Small intestine (tissue), 7 donors: ENCODE results near the gene PLEKHG5. TPM values are rescaled to one million over a fixed set of nuclear protein-coding genes. Genes with fewer than 3 reads are reported as not detected.

Experiments
- DNase-seq, 2 donors: peaks; one replicate each; pipeline versions ENCODE4 v3.0.0 to v3.0.0-alpha.2; 2013
- FAIRE-seq: peaks from 2 replicates; lab custom pipeline; 2012; peaks lifted over from hg19 to GRCh38; lab: Jason Lieb, UNC
- H3K27ac ChIP-seq, 3 donors: one replicate each; pipeline ENCODE4 v1.5.1; 2013; ENCODE audit warnings: low read length in 2 of 3, mild to moderate bottlenecking in 2 of 3, control low read depth in 1 of 3, inconsistent platforms in 1 of 3, low read depth in 1 of 3, moderate library complexity in 1 of 3
- H3K27me3 ChIP-seq, 3 donors: one replicate each; pipeline ENCODE4 v1.6.1; 2013; ENCODE audit warnings: low read length in 3 of 3, inconsistent platforms in 1 of 3; ENCODE audit not compliant: control insufficient read depth in 3 of 3, insufficient read depth in 3 of 3
- H3K36me3 ChIP-seq, 3 donors: one replicate each; pipeline ENCODE4 v1.6.1; 2013; ENCODE audit warnings: low read length in 3 of 3, inconsistent platforms in 1 of 3, low read depth in 1 of 3, mild to moderate bottlenecking in 1 of 3, moderate library complexity in 1 of 3; ENCODE audit not compliant: control insufficient read depth in 3 of 3, insufficient read depth in 2 of 3
- H3K4me1 ChIP-seq, 3 donors: one replicate each; pipeline ENCODE4 v1.6.1; 2013; ENCODE audit warnings: low read length in 2 of 3, inconsistent platforms in 1 of 3, low read depth in 1 of 3, mild to moderate bottlenecking in 1 of 3, moderate library complexity in 1 of 3; ENCODE audit not compliant: control insufficient read depth in 3 of 3, insufficient read depth in 2 of 3
- H3K4me3 ChIP-seq, 3 donors: one replicate each; pipeline ENCODE4 v1.5.1; 2013; ENCODE audit warnings: low read length in 3 of 3, control low read depth in 1 of 3, inconsistent platforms in 1 of 3, low read depth in 1 of 3, mild to moderate bottlenecking in 1 of 3, moderate library complexity in 1 of 3
- H3K9me3 ChIP-seq, 2 donors: one replicate each; pipeline ENCODE4 v1.6.1; 2013; ENCODE audit warnings: low read depth in 1 of 2, low read length in 1 of 2; ENCODE audit not compliant: control insufficient read depth in 2 of 2, insufficient read depth in 1 of 2
- WGBS, 3 donors: extraction: QIAGEN DNeasy Blood & Tissue Kit; methylation state at CpG; one replicate each; pipeline ENCODE4 v1.1.7; 2013; 5-methylcytosine and 5-hydroxymethylcytosine counted together
- polyA plus RNA-seq, 4 donors: library from polyadenylated mRNA; stranded (reverse) in 3 of 4; unstranded in 1 of 4; fragments of 200-250 nt in 3 of 4; fragments of 120-200 nt in 1 of 4; gene quantifications; one replicate each; pipeline versions ENCODE4 v1.2.1 to v1.2.3, GENCODE V29; 2013
- donor health status: healthy with polysubstance abuse.
- donor health status: control.
- donor health status: control.
- donor health status: Bipolar disorder and iron deficiency.
- donor health status: healthy.

PLEKHG5 gene
- polyA plus RNA-seq, 4 donors, result 2.4 to 13.5 (median 7.1) TPM

DNA sequence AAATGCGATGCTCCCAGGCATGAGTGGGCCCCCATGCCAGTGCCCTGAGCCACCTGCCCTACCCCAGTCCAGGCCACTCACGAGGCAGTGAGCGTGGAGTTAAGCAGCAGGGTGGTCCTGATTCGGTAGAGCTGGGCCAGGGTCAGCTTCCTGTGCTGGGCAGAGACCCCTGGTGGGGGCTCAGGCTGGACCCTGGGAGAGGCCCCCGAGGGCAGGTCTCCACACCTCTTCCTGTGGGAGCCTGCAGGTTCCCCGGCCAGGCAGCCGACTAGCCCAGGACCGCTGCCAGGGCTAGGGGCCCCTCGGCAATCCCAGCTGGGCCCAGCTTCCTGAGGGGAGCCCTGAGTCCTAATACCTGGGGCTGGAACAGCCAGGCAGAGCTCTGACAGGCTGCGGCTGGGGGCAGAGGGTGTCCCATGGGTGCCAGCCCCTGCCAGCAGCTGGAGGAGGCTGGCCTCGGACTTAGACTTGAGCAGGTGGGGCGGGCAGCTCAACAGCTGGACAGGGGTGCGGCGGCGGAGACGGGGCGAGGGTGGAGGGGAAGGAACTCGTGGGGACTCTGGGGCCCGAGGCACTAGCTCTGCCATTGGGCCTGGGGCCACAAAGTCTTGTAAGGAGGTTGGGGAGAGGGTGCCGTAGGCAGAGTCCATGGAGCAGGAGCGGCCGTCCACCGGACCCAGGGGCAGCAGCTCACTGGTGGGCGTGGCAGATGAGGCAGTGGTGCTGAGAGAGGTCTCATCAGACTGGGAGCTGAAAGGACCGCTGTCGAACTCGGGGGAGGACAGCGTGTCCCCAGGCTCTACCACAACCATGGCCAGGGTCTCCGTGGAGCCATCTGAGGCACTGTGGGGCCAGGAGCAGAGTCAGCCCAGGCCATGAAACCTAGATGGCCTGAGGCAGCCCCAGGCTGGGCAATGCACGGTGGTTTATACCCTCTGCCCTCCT, 23.5 kb downstream of the PLEKHG5 start:
- no peaks in the 10 kb centered on the region for H3K9me3 ChIP-seq
- FAIRE-seq (no peak), DNase-seq (no peak)
- WGBS, 3 donors, result 89 to 93% (median 92%) methylated on average over 26 to 30 of the region's 30 CpGs
- peaks cover 0 to 69% (median 1%) of the 10 kb centered on the region in 3 donors for H3K4me1 ChIP-seq
- H3K36me3 ChIP-seq, result peaks cover 0 to 78% (median 0%) of the 10 kb centered on the region in 3 donors
- no peak overlapping the region for H3K4me3 ChIP-seq
- H3K27me3 ChIP-seq, result peaks cover 0 to 2% (median 0%) of the 10 kb centered on the region in 3 donors
- H3K27ac ChIP-seq, result no peak overlapping the region

DNA sequence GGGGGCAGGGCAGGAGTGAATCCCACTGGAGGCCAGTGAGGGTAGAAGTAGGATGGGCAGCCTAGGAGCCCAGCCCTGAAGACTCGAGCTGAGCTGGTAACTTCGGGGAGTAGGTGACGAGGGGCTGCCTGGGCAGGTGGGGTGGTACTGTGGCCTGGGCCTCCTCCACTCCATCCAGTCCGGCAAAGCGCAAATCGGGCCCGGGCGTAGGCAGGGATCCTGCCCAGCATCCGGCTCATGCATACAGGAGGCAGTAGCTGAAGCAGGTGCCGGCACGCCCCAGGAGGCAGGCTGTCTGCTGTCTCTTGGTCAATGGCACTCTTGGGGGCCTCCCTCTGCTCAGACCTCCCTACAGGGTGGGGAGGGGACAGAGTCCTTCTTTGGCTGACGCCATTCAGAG, 24.2 kb downstream of the PLEKHG5 start:
- Histone ChIP-seq H3K27ac (no peak overlapping the region), H3K36me3 (peaks cover 0 to 78% (median 2%) of the 10 kb centered on the region in 3 donors), H3K9me3 (no peaks in the 10 kb centered on the region), H3K4me1 (peaks cover 0 to 61% (median 0%) of the 10 kb centered on the region in 3 donors), H3K27me3 (peaks cover 0 to 2% (median 0%) of the 10 kb centered on the region in 3 donors), H3K4me3 (no peak overlapping the region)
- FAIRE-seq (no peak), DNase-seq (no peak)
- WGBS, 3 donors, result 91 to 93% (median 92%) methylated on average over 10 to 12 of the region's 12 CpGs

DNA sequence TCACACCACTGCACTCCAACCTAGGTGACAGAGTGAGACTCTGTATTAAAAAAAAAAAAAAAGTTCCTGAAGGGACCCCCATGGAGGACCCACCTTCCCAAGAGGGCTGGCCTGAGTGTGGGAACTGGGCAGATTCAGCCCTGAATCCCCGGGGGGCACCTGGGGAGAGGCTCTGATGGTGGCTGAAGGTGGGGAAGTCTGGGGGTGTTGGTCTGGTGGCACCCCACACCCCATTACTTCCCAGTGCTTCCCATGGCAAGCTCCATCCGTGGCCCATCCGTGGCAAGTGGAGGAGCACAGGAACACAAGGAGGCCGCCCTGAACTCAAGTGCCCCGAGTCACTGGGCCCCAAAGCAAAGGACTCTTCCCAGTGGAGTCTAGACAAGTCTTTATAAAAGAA, 24.7 kb downstream of the PLEKHG5 start:
- Histone ChIP-seq H3K9me3 (no peaks in the 10 kb centered on the region), H3K4me3 (no peak overlapping the region), H3K27me3 (peaks cover 0 to 2% (median 0%) of the 10 kb centered on the region in 3 donors), H3K4me1 (peaks cover 0 to 56% (median 0%) of the 10 kb centered on the region in 3 donors), H3K36me3 (peaks cover 0 to 80% (median 6%) of the 10 kb centered on the region in 3 donors), H3K27ac (no peak overlapping the region)
- WGBS, 3 donors, result 93 to 94% (median 93%) methylated on average over 5 of the region's 5 CpGs
- FAIRE-seq, result no peak
- DNase-seq, result no peak

DNA sequence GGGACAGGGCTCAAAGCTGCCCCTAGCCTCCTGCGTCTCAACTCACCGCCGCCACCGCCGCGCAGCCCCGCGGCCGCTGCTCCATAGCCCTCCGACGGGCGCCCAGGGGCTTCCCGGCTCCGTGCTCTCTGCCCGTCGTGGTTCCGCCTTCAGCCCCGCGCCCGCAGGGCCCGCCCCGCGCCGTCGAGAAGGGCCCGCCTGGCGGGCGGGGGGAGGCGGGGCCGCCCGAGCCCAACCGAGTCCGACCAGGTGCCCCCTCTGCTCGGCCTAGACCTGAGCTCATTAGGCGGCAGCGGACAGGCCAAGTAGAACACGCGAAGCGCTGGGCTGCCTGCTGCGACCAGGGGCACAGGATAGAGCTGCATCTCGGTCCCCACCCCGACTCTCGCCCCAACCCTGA, 25.4 kb downstream of the PLEKHG5 start, which contains the start of gene TNFRSF25:
Gene TNFRSF25, minus strand, starts transcription at position 151 of the 400 bp plus-strand sequence. Its CDS starts 66 bp downstream, at position 85.
- 18 to 42% (median 24%) methylated on average over 29 to 43 of the region's 43 CpGs for WGBS, 3 donors
- H3K27ac ChIP-seq, result peak within 1 kb of the TSS; percentile 9 to 71 (median 60)

GRCh38 chr1:6465461-6466005, 25.9 kb downstream of the PLEKHG5 start:
- H3K27me3 ChIP-seq, result peaks cover 0 to 2% (median 0%) of the 10 kb centered on the region in 3 donors
- 32 to 48% (median 38%) methylated on average over 16 to 21 of the region's 21 CpGs for WGBS, 3 donors
- DNase-seq (no peak), FAIRE-seq (no peak)
- H3K9me3 ChIP-seq, result no peaks in the 10 kb centered on the region
- peak overlapping the region; percentile 30 to 49 (median 49) for H3K4me3 ChIP-seq
- peaks cover 0 to 89% (median 6%) of the 10 kb centered on the region in 3 donors for H3K36me3 ChIP-seq
- H3K27ac ChIP-seq, result peak overlapping the region; percentile 9 to 71 (median 60)
- peaks cover 0 to 45% (median 0%) of the 10 kb centered on the region in 3 donors for H3K4me1 ChIP-seq

More for the DNA sequence above, 25.4 kb downstream of the PLEKHG5 start, which contains the start of gene TNFRSF25:
- Histone ChIP-seq H3K9me3 (no peaks in the 10 kb centered on the region), H3K4me3 (peak within 1 kb of the TSS; percentile 37 to 49 (median 49)), H3K4me1 (peaks cover 0 to 49% (median 0%) of the 10 kb centered on the region in 3 donors), H3K36me3 (peaks cover 0 to 86% (median 6%) of the 10 kb centered on the region in 3 donors), H3K27me3 (peaks cover 0 to 2% (median 0%) of the 10 kb centered on the region in 3 donors)
- DNase-seq, result peak in 1 of 2 donors; percentile 63
- no peak for FAIRE-seq

DNA sequence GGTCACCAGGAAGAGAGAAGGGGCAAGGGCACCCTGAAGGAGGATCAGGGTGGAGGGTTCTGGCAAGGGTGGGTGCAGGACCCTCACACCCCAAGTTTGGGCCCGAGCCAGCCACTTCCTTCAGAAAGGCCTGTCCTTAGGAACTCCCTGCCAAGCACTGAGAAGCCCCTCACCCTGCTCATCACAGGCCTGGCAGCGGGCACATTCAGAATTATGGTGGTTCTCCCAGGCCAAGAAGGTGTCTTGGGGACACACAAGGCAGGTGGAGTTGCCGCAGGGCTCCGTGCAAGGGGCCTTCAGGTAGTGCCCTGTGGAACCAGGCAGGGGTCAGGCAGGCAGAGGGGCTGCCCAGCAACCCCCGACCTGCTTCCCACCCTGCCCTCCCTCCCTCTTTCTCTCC, 26.6 kb downstream of the PLEKHG5 start:
- FAIRE-seq (no peak), DNase-seq (no peak)
- Histone ChIP-seq H3K27me3 (peaks cover 0 to 2% (median under 1%) of the 10 kb centered on the region in 3 donors), H3K4me3 (peak overlapping the region; percentile 37 to 49 (median 49)), H3K27ac (peak overlapping the region in 2 of 3 donors; percentile 28 to 71), H3K4me1 (peaks cover 0 to 39% (median 0%) of the 10 kb centered on the region in 3 donors), H3K9me3 (no peaks in the 10 kb centered on the region), H3K36me3 (peaks cover 0 to 89% (median 6%) of the 10 kb centered on the region in 3 donors)
- 58 to 68% (median 67%) methylated on average over 4 to 5 of the region's 5 CpGs for WGBS, 3 donors

GRCh38 chr1:6464514-6464836, 27.0 kb downstream of the PLEKHG5 start:
- DNase-seq (peak; percentile 66 to 85), FAIRE-seq (no peak)
- Histone ChIP-seq H3K27me3 (peaks cover 0 to 2% (median 2%) of the 10 kb centered on the region in 3 donors), H3K4me1 (peaks cover 0 to 41% (median 0%) of the 10 kb centered on the region in 3 donors), H3K36me3 (peaks cover 3 to 89% (median 6%) of the 10 kb centered on the region in 3 donors), H3K27ac (peak overlapping the region in 1 of 3 donors; percentile 28), H3K9me3 (no peaks in the 10 kb centered on the region), H3K4me3 (peak overlapping the region in 1 of 3 donors; percentile 49)
- WGBS, 3 donors, result 34 to 72% (median 37%) methylated on average over 7 of the region's 7 CpGs

DNA sequence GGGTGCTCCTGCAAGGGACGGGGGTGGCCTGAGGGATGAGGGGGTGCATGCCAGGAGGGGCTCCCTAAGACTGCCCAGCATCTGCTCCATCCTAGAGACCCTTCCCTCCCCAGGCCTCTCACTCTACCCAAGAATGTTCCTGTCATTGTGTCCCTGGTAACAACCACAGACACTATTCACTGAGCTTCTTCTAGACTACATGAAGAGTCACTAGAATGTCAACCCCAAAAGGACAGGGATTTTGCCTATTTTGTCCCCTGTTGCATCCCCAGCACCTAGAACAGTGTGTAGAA, 28.4 kb downstream of the PLEKHG5 start:
- H3K9me3 ChIP-seq, result no peaks in the 10 kb centered on the region
- no peak for FAIRE-seq
- H3K36me3 ChIP-seq, result peaks cover 3 to 84% (median 6%) of the 10 kb centered on the region in 3 donors
- no peak for DNase-seq
- WGBS, 3 donors, result 94 to 100% (median 100%) methylated on average over 1 of the region's 1 CpG
- peak overlapping the region in 1 of 3 donors; percentile 11 for H3K4me3 ChIP-seq
- peaks cover 0 to 40% (median 0%) of the 10 kb centered on the region in 3 donors for H3K4me1 ChIP-seq
- H3K27ac ChIP-seq, result no peak overlapping the region
- H3K27me3 ChIP-seq, result peaks cover 0 to 2% (median 2%) of the 10 kb centered on the region in 3 donors
